Measurements from ENCODE around the gene PRX.

The PRX gene

DNA sequence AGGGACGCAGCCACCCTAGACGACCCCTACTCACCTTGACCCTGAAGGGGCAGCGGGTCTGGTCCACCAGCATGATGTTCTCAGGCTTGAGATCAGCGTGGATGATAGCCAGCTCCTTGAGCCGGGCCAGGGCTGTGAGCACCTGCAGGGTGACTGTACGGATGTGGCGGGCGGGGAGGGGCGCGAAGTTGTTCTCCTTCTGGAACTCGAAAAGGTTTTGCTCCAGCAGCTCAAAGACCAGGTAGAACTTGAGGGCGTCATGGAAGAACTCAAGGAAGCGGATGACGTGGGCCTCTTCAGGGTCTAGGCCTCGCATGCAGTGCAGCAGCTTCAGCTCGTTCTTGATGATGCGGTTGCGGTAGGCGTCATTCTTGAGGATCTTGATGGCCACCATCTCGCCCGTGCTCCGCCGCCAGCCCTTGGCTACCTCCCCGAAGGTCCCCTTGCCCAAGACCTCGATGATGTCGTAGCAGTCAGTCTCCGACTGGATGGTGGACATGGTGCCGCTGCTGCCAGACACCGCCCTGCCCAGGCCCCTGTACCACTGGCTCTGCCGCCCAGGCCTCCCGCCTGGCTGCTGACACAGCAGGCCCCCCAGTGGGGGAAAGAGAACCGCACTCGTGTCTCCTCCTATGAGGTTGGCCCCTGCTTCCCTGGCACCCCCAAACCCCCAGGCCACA lies 23.6 kb downstream of the PRX start:
- Mint-ChIP-seq H3K4me1 (peaks cover 6% of the 10 kb centered on the region), H3K9me3 (no peaks in the 10 kb centered on the region), H3K36me3 (ENCODE audit: low read depth) (no peaks in the 10 kb centered on the region), H3K27me3 (ENCODE audit: low read depth) (no peaks in the 10 kb centered on the region), H3K27ac (no peak overlapping the region), H3K4me3 (no peak overlapping the region)
- TF ChIP-seq, protein P1, sequence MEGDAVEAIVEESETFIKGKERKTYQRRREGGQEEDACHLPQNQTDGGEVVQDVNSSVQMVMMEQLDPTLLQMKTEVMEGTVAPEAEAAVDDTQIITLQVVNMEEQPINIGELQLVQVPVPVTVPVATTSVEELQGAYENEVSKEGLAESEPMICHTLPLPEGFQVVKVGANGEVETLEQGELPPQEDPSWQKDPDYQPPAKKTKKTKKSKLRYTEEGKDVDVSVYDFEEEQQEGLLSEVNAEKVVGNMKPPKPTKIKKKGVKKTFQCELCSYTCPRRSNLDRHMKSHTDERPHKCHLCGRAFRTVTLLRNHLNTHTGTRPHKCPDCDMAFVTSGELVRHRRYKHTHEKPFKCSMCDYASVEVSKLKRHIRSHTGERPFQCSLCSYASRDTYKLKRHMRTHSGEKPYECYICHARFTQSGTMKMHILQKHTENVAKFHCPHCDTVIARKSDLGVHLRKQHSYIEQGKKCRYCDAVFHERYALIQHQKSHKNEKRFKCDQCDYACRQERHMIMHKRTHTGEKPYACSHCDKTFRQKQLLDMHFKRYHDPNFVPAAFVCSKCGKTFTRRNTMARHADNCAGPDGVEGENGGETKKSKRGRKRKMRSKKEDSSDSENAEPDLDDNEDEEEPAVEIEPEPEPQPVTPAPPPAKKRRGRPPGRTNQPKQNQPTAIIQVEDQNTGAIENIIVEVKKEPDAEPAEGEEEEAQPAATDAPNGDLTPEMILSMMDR (IDR thresholded peaks at IDR 0.05; ENCODE audit: unreplicated experiment in 3 of 3), result no peak

DNA sequence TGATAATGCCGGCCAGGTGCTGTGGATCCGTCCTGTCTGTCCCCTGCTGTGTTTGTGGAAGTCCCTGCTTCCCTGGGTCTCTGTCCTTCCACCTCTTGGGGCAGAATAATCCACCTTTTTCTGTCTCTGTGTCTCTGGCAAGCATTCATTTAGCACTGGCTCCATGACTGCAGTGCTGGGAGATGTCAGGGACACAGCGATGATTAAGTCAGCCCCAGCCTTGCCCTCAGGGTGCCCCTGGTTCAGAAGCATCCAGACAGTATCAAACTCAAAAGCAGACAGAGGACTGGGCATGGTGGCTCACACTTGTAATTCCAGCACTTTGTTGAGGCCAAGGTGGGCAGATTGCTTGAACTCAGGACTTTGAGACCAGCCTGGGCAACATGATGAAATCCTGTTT lies 24.7 kb downstream of the PRX start:
- TF ChIP-seq, protein P1 (IDR thresholded peaks at IDR 0.05; ENCODE audit: unreplicated experiment in 3 of 3), result no peak
- Mint-ChIP-seq H3K4me3 (no peak overlapping the region), H3K36me3 (ENCODE audit: low read depth) (no peaks in the 10 kb centered on the region), H3K4me1 (peaks cover 6% of the 10 kb centered on the region), H3K9me3 (no peaks in the 10 kb centered on the region), H3K27me3 (ENCODE audit: low read depth) (no peaks in the 10 kb centered on the region), H3K27ac (no peak overlapping the region)

DNA sequence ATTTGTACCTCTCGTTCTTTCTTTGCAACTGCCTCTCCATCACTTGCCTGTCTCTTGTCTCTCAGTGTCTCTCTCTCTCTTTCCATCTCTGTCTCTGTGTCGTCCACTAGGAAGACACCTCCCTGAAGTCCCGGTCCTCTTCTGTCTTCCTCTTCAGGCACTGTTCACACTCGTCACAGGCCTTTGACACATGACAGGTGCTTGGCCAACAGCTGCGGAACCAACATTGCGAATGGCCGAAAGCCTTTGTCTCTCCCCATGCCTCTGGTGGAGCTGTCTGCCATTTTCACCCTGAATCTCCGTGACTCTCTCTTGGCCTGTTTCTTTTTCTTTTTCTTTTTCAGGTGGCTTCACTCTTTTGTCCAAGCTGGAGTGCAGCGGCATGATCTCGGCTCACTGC lies 26.0 kb downstream of the PRX start:
- no peaks in the 10 kb centered on the region for H3K27me3 Mint-ChIP-seq (ENCODE audit: low read depth)
- TF ChIP-seq, protein P1 (IDR thresholded peaks at IDR 0.05; ENCODE audit: unreplicated experiment in 3 of 3), result no peak
- no peaks in the 10 kb centered on the region for H3K36me3 Mint-ChIP-seq (ENCODE audit: low read depth)
- H3K4me1 Mint-ChIP-seq, result peaks cover 6% of the 10 kb centered on the region
- H3K4me3 Mint-ChIP-seq, result no peak overlapping the region
- peak overlapping the region in 2 of 3 experiments; percentile 11 to 66 for H3K27ac Mint-ChIP-seq
- no peaks in the 10 kb centered on the region for H3K9me3 Mint-ChIP-seq

DNA sequence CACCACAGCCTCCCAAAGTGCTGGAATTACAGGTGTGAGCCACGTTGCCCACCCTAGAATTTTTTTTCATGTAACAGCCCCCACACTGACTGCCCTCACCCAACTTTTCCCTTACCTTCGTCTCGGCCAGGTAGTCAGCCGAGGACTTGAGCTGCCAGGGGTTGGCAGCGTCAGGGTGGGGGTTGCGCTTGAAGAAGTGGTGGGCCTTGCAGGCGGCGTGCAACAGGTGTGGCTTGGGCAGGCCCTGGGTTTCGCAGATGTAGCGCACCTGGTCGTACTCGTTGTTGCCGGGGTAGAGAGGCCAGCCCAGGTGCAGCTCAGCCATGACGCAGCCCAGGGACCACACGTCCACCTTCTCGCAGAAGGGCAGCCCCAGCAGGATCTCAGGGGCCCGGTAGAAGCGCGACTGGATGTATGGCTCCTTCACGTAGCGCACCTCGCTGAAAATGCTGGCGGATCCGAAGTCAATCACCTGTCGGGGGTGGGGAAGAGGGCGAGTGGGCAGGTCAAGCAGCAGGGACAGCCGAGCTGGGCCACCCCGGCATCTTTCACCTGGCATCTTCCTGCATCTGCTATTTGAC lies 29.4 kb downstream of the PRX start:
- Mint-ChIP-seq H3K36me3 (ENCODE audit: low read depth) (no peaks in the 10 kb centered on the region), H3K4me1 (peaks cover 6% of the 10 kb centered on the region), H3K27ac (no peak overlapping the region), H3K9me3 (no peaks in the 10 kb centered on the region), H3K4me3 (no peak overlapping the region), H3K27me3 (ENCODE audit: low read depth) (no peaks in the 10 kb centered on the region)
- TF ChIP-seq, protein P1 (IDR thresholded peaks at IDR 0.05; ENCODE audit: unreplicated experiment in 3 of 3), result no peak

DNA sequence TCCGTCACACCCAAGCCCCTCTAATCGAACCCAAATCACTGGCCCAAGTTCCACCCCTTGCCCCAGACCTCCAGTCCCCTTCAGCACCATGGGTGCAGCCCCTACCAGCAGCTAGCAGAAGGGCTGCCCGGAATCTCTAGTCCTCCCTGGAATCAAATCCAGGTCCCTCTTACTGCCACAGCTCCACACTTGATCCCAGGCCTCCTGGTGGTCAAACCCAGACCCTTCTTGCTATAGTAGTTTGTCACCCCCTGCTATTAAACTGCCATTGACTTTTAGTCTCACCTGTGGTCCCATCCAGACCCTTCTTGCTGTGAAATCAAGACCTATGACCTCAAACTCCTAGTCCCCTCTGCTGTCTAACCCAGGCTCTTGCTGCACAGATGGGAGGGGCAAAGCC lies 31.9 kb downstream of the PRX start:
- H3K9me3 Mint-ChIP-seq, result no peaks in the 10 kb centered on the region
- TF ChIP-seq, protein P1 (IDR thresholded peaks at IDR 0.05; ENCODE audit: unreplicated experiment in 3 of 3), result no peak
- H3K27ac Mint-ChIP-seq, result no peak overlapping the region
- no peaks in the 10 kb centered on the region for H3K4me1 Mint-ChIP-seq
- no peaks in the 10 kb centered on the region for H3K36me3 Mint-ChIP-seq (ENCODE audit: low read depth)
- no peaks in the 10 kb centered on the region for H3K27me3 Mint-ChIP-seq (ENCODE audit: low read depth)
- H3K4me3 Mint-ChIP-seq, result no peak overlapping the region

All from nephron (organoid).